HPDE6-E6E7 (cell line): ENCODE measurements around the gene FXYD1.
"Not testable (repeated sequence)": the region's sequence is repeated elsewhere in the genome, so short reads cannot be mapped to it uniquely, and the experiment has no call there.

Source experiments
- DNase-seq: peaks from one replicate; pipeline ENCODE4 v3.0.0; 2011; ENCODE audit warnings: missing footprints; ENCODE audit errors: extremely low spot score

Gene FXYD1

GRCh38 chr19:35143231-35143715, 4.6 kb downstream of the FXYD1 start, which contains the start of gene FXYD7:
TSS of gene FXYD7 (plus strand) at chr19:35143255. CDS start at chr19:35143334, 79 bp downstream.
- no peak for DNase-seq

- DNase-seq, result no peak
Observed at GRCh38 chr19:35143818-35144217, 5.2 kb downstream of the FXYD1 start.

GRCh38 chr19:35144259-35144599, 5.6 kb downstream of the FXYD1 start:
- no peak for DNase-seq

- DNase-seq, result peak; percentile 68
Observed at GRCh38 chr19:35144600-35145436, 6.2 kb downstream of the FXYD1 start.

GRCh38 chr19:35146746-35147459, 8.3 kb downstream of the FXYD1 start:
- DNase-seq, result no peak

- DNase-seq, result no peak
Observed at GRCh38 chr19:35149463-35149862, 10.8 kb downstream of the FXYD1 start.

GRCh38 chr19:35150445-35150844, 11.8 kb downstream of the FXYD1 start:
- no peak for DNase-seq

GRCh38 chr19:35151273-35152065, 12.8 kb downstream of the FXYD1 start:
- no peak for DNase-seq

- not testable (repeated sequence) for DNase-seq
Observed at GRCh38 chr19:35153129-35153522, 14.5 kb downstream of the FXYD1 start.

GRCh38 chr19:35153701-35154524, 15.3 kb downstream of the FXYD1 start:
- peak; percentile 73 for DNase-seq

GRCh38 chr19:35154525-35155406, 16.1 kb downstream of the FXYD1 start, which contains the start of gene FXYD5:
TSS of gene FXYD5 (plus strand) at chr19:35154735. CDS start at chr19:35155551, 816 bp downstream.
- peak; percentile 80 for DNase-seq

GRCh38 chr19:35155441-35155840, 16.8 kb downstream of the FXYD1 start:
- no peak for DNase-seq

- DNase-seq, result no peak
Observed at GRCh38 chr19:35155981-35156672, 17.5 kb downstream of the FXYD1 start.

- DNase-seq, result no peak
Observed at GRCh38 chr19:35156673-35157014, 18.0 kb downstream of the FXYD1 start.

GRCh38 chr19:35157431-35157830, 18.8 kb downstream of the FXYD1 start:
- DNase-seq, result no peak

GRCh38 chr19:35159606-35160005, 21.0 kb downstream of the FXYD1 start:
- no peak for DNase-seq

GRCh38 chr19:35160629-35161433, 22.2 kb downstream of the FXYD1 start:
- DNase-seq, result no peak

- DNase-seq, result no peak
Observed at GRCh38 chr19:35161434-35161743, 22.8 kb downstream of the FXYD1 start.
